HG03196 (cell line): ENCODE results near the gene CLEC4M.

Source experiments
- ATAC-seq: cut with Tn5 transposase; IDR thresholded peaks from one replicate; pipeline ENCODE4 v1.9.1; 2021; ENCODE audit not compliant: unreplicated experiment

The CLEC4M gene

GRCh38 chr19:7762719-7763293, at the start of gene CLEC4M:
Gene CLEC4M (plus strand): TSS chr19:7763243. CDS start chr19:7763267, 24 bp downstream.
- no peak for ATAC-seq

- ATAC-seq, result no peak
These were observed 47.4 kb upstream of the CLEC4M start for GRCh38 chr19:7715671-7716070.

- no peak for ATAC-seq
These were observed 46.3 kb upstream of the CLEC4M start for GRCh38 chr19:7716762-7717161.

GRCh38 chr19:7718668-7719067, 44.4 kb upstream of the CLEC4M start:
- no peak for ATAC-seq

- no peak for ATAC-seq
These were observed 42.7 kb upstream of the CLEC4M start for GRCh38 chr19:7720351-7720750.

- ATAC-seq, result no peak
These were observed 40.8 kb upstream of the CLEC4M start for GRCh38 chr19:7722231-7722651.

GRCh38 chr19:7725791-7726190, 37.3 kb upstream of the CLEC4M start:
- ATAC-seq, result no peak

- no peak for ATAC-seq
These were observed 33.8 kb upstream of the CLEC4M start for GRCh38 chr19:7729211-7729610.

- no peak for ATAC-seq
These were observed 33.2 kb upstream of the CLEC4M start for GRCh38 chr19:7729831-7730285.

GRCh38 chr19:7730286-7731217, 32.5 kb upstream of the CLEC4M start:
- no peak for ATAC-seq

GRCh38 chr19:7731218-7731595, 31.8 kb upstream of the CLEC4M start:
- ATAC-seq, result no peak

- ATAC-seq, result no peak
These were observed 31.4 kb upstream of the CLEC4M start for GRCh38 chr19:7731615-7732014.

GRCh38 chr19:7732045-7732444, 31.0 kb upstream of the CLEC4M start, which contains the start of gene CLEC4G:
Gene CLEC4G (minus strand): TSS chr19:7732110. CDS start chr19:7732102, 8 bp downstream.
- no peak for ATAC-seq

- ATAC-seq, result no peak
These were observed 29.7 kb upstream of the CLEC4M start for GRCh38 chr19:7733376-7733775.

GRCh38 chr19:7734220-7735203, 28.5 kb upstream of the CLEC4M start:
- no peak for ATAC-seq

- ATAC-seq, result no peak
These were observed 26.9 kb upstream of the CLEC4M start for GRCh38 chr19:7736148-7736547.

- no peak for ATAC-seq
These were observed 25.8 kb upstream of the CLEC4M start for GRCh38 chr19:7737215-7737614.

GRCh38 chr19:7738023-7738422, 25.0 kb upstream of the CLEC4M start:
- ATAC-seq, result no peak

- no peak for ATAC-seq
These were observed 23.8 kb upstream of the CLEC4M start for GRCh38 chr19:7739211-7739755.

GRCh38 chr19:7739801-7740681, 23.0 kb upstream of the CLEC4M start:
- ATAC-seq, result no peak
